Tibial artery (tissue), 4 donors: ENCODE data around the gene C1GALT1.

Experiments used
- DNase-seq, 2 donors: peaks; one replicate each; pipeline ENCODE4 v3.0.0-alpha.2; 2019
- H3K27ac ChIP-seq, 2 donors: fragments of 200-600 bp; sonication (generic) in 1 of 2; 1 replicate in 1 of 2; 2 replicates in 1 of 2; pipeline ENCODE4 v1.5.1; 2018 to 2019; ENCODE audit warnings: mild to moderate bottlenecking in 1 of 2
- H3K27me3 ChIP-seq, 2 donors: fragments of 200-600 bp; sonication (generic) in 1 of 2; one replicate each; pipeline versions ENCODE4 v1.5.1 to v1.6.0; 2016 to 2019
- H3K36me3 ChIP-seq, 3 donors: fragments of 200-600 bp; sonication (generic) in 2 of 3; one replicate each; pipeline ENCODE4 v1.5.1; 2016 to 2019; ENCODE audit warnings: mild to moderate bottlenecking in 2 of 3
- H3K4me1 ChIP-seq, 4 donors: fragments of 200-600 bp; sonication (generic) in 2 of 4; 1 replicate in 3 of 4; 2 replicates in 1 of 4; pipeline ENCODE4 v1.5.1; 2016 to 2019
- H3K4me3 ChIP-seq, 2 donors: fragments of 200-600 bp; sonication (generic) in 1 of 2; 1 replicate in 1 of 2; 2 replicates in 1 of 2; pipeline ENCODE4 v1.5.1; 2018 to 2019; ENCODE audit warnings: mild to moderate bottlenecking in 2 of 2
- H3K9me3 ChIP-seq, 3 donors: fragments of 200-600 bp; sonication (generic) in 1 of 3; one replicate each; pipeline ENCODE4 v1.5.1; 2016 to 2019
- intact Hi-C: fragments of 100-400 bp; cut with DNase I; formaldehyde crosslinking; loops from one replicate; pipeline ENCODE4 v1.15.0; 2023; ENCODE audit warnings: low total_unique reads
- TF ChIP-seq, protein P1 (sequence below), 2 experiments: fragments of 200-600 bp in 1 of 2; fragments of 450-650 bp in 1 of 2; IDR thresholded peaks; one replicate each; pipeline ENCODE4 v1.5.1; 2017 to 2019; ENCODE audit warnings: antibody characterized with exemption in 2 of 2, mild to moderate bottlenecking in 1 of 2, moderate library complexity in 1 of 2

C1GALT1 gene

DNA sequence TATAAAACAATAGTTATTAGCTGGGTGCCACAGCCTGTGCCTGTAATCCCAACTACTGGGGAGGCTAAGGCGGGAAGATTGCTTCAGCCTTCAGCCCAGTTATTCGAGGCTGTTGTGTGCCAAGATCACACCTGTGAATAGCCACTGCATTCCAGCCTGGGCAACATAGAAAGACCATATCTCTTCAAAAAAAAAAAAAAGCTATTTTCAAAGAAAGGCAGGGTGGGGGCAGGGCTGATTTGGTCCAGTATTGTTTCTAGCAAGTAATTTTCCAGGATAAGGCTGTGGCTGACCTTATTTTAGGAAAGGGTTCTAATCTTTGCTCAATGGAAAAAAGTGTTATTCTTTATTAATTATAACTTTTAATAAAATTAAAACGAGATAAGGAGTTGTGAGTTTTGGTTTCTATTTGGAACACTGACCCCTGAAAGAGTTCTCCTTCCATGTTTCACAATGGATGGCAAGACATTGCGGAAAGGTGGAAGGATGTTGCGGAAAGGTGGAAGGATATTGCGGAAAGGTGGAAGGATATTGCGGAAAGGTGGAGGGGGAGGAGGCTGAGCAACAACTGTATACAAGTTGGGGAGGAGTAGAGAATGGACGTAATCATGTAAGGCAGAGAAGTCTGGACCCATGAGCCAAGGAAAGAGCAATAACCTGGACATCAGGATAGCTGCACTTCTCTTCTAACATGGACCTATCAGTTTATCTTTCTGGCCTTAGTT, 1.5 kb upstream of the C1GALT1 start:
- no peak for DNase-seq
- Histone ChIP-seq H3K27ac (peak overlapping the region; percentile 96 to 97), H3K36me3 (no peaks in the 10 kb centered on the region), H3K4me1 (peaks cover 0 to 17% (median 4%) of the 10 kb centered on the region in 4 donors), H3K9me3 (no peaks in the 10 kb centered on the region), H3K4me3 (peak overlapping the region; percentile 93), H3K27me3 (no peaks in the 10 kb centered on the region)
- TF ChIP-seq, protein P1, sequence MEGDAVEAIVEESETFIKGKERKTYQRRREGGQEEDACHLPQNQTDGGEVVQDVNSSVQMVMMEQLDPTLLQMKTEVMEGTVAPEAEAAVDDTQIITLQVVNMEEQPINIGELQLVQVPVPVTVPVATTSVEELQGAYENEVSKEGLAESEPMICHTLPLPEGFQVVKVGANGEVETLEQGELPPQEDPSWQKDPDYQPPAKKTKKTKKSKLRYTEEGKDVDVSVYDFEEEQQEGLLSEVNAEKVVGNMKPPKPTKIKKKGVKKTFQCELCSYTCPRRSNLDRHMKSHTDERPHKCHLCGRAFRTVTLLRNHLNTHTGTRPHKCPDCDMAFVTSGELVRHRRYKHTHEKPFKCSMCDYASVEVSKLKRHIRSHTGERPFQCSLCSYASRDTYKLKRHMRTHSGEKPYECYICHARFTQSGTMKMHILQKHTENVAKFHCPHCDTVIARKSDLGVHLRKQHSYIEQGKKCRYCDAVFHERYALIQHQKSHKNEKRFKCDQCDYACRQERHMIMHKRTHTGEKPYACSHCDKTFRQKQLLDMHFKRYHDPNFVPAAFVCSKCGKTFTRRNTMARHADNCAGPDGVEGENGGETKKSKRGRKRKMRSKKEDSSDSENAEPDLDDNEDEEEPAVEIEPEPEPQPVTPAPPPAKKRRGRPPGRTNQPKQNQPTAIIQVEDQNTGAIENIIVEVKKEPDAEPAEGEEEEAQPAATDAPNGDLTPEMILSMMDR (IDR thresholded peaks at IDR 0.05), result no peak
- intact Hi-C loops, result no loop called here

DNA sequence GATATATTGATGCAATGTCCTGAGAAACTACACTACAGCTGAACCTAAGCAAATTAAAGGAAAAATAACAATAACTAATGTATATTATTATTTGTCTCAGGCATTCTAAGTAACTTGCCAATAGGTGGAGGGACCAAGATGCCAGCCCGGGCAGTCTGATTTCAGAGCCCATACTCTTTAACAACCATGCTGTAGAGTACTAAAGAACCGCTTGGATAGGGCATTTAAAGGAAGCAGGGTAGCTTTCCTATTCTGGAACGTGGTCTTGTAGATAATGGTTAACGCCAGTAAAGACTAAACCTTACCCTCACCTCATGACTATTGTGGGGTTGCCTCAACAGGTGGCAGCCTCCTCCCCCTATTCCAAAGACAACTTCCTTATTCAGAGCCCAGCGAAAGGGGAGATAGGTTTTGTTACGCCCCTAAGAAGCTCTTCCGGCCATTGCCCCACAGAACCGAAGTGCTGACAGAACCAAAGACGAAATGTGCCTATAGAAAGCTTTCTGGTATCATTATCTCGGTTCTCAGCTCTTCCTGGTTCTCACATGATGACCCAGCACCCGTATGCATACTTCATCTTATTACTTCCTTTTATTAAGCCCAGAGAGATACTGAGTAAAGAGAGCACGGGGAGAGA, 707 bp upstream of the C1GALT1 start:
- intact Hi-C loops, result loop anchor here (1.0 kb wide), 1 partner anchor 384 kb away; no protein-coding TSS in a partner anchor
- H3K27ac ChIP-seq, result peak overlapping the region; percentile 96 to 97
- no peaks in the 10 kb centered on the region for H3K36me3 ChIP-seq

DNA sequence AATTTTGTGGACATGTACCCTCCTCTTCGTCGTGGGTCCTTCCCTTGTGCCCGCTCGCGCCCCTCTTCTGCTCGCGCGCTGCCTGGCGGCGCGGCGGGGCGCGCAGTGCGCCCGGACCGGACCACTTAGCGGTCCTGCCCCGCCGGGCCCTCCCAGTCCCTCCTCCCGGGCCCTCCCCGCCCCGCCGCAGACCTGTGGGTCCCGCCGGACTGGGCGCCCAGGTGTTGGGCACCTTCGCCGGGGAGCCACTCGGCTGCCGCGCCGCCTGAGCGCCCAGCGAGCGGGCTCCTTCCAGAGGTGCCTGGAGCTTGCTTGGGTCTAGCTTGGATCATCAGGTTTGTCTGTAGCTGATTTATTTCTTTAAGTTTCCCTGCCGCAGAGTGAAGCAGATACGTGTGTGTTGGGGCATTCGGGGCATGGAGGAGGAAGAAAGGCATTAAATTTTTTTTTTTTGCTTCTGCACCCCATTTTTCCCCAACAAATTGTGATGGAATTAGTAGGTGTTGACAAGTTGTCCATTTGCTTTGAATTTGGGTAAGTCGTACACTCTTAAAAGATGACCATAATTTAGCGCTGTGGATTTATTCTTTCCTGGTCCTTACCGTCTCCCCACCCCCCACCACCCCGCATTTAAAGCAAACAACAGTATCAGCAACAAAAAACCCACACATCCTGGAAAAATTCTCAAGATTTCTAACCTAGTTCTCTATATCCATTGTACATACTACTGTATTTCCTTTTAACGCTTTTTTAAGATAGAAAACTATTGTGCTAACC, 905 bp downstream of the C1GALT1 start:
- Histone ChIP-seq H3K36me3 (no peaks in the 10 kb centered on the region), H3K27ac (peak overlapping the region; percentile 96 to 97), H3K27me3 (no peaks in the 10 kb centered on the region), H3K4me1 (peaks cover 0 to 17% (median 4%) of the 10 kb centered on the region in 4 donors), H3K4me3 (peak overlapping the region; percentile 93), H3K9me3 (no peaks in the 10 kb centered on the region)
- TF ChIP-seq, protein P1 (IDR thresholded peaks at IDR 0.05), result no peak
- DNase-seq, result peak in 1 of 2 donors; percentile 76
- intact Hi-C loops, result no loop called here

More for the DNA sequence above, 707 bp upstream of the C1GALT1 start:
- TF ChIP-seq, protein P1 (IDR thresholded peaks at IDR 0.05), result no peak
- no peaks in the 10 kb centered on the region for H3K27me3 ChIP-seq
- peak overlapping the region; percentile 93 for H3K4me3 ChIP-seq
- DNase-seq, result peak; percentile 38 to 59
- no peaks in the 10 kb centered on the region for H3K9me3 ChIP-seq
- H3K4me1 ChIP-seq, result peaks cover 0 to 17% (median 4%) of the 10 kb centered on the region in 4 donors

DNA sequence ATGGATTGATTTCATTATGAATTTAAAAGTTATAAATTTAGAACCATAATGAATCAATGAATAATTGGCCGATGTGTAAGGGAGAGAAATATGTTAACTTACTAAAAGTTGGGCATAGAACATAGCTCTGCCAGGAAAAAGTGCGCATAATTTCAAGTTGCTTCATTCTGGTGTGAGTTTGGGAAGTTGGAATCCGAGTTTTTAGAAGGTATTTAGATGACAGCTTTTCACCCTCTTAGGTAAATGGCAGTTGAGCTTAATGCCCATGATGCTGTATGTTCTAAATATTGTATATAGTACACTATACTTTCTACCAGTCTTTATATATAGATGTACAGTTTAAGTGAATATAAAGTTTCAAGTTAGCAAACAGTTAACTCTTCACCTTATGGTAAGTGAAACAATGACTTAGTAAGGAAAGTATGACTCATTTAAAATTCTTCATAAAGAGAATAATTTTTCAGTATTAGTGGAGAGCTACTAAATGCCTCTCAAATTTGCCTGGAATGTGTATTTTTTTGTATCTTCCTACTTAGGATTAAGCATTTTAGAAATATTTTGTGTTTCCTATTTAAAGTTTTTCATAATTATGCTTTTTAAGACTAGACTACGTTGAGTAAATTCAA, 1.6 kb downstream of the C1GALT1 start:
- intact Hi-C loops, result no loop called here
- H3K4me3 ChIP-seq, result peak overlapping the region; percentile 93
- peaks cover 0 to 17% (median 4%) of the 10 kb centered on the region in 4 donors for H3K4me1 ChIP-seq
- no peak for DNase-seq
- no peaks in the 10 kb centered on the region for H3K36me3 ChIP-seq
- no peak overlapping the region for H3K27ac ChIP-seq
- no peaks in the 10 kb centered on the region for H3K9me3 ChIP-seq
- TF ChIP-seq, protein P1 (IDR thresholded peaks at IDR 0.05), result no peak
- H3K27me3 ChIP-seq, result no peaks in the 10 kb centered on the region

DNA sequence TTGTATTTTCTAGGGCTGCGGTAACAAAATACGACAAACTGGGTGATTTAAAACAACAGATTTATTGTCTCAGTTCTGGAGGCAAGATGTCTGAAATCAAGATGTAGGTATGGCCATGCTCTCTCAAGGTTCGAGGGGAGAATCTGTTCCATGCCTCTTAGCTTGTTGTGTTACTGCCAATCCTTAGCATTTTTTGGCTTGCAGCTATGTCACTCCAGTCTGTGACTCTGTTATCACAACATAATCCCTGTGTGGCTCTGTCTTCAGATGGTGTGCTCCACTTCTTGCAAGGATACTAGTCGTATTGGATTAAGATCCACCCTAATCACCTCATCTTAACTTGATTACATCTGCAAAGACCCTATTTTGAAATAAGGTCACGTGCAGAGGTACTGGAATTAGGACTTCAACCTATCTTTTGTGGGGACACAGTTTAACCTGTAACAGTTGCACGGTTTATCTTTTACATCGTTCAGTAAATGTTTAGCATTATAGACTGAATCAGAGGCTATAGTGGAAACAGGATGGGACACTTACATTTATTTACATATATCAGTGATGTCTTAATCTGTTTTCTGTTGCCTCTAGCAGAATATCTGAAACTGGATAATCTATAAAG, 3.1 kb downstream of the C1GALT1 start:
- no peak for DNase-seq
- Histone ChIP-seq H3K4me1 (peaks cover 0 to 22% (median 7%) of the 10 kb centered on the region in 4 donors), H3K4me3 (no peak overlapping the region), H3K27me3 (no peaks in the 10 kb centered on the region), H3K36me3 (no peaks in the 10 kb centered on the region), H3K27ac (no peak overlapping the region), H3K9me3 (no peaks in the 10 kb centered on the region)
- intact Hi-C loops, result no loop called here
- TF ChIP-seq, protein P1 (IDR thresholded peaks at IDR 0.05), result no peak
